GM18951 (cell line): ENCODE results near the gene SPEM3.

Experiments used
- POLR2A ChIP-seq: IDR thresholded peaks from 4 replicates; pipeline ENCODE4 v1.6.1; 2011; ENCODE audit warnings: mild to moderate bottlenecking; ENCODE audit not compliant: insufficient read length, insufficient read depth; ENCODE audit errors: extremely low read depth
- in situ Hi-C: fragments of 300-500 bp; cut with MboI; formaldehyde crosslinking; loops from one replicate; pipeline ENCODE4 v1.12.0; 2022; ENCODE audit warnings: low sequenced_read_pairs, mixed read lengths, inconsistent platforms; ENCODE audit not compliant: unreplicated experiment

The SPEM3 gene

GRCh38 chr17:7428557-7428956, at the start of gene SPEM3:
SPEM3 (plus strand) TSS chr17:7428857; CDS start chr17:7428903, 46 bp downstream.
- in situ Hi-C loops: no loop called here
- no peak for TF ChIP-seq POLR2A

DNA sequence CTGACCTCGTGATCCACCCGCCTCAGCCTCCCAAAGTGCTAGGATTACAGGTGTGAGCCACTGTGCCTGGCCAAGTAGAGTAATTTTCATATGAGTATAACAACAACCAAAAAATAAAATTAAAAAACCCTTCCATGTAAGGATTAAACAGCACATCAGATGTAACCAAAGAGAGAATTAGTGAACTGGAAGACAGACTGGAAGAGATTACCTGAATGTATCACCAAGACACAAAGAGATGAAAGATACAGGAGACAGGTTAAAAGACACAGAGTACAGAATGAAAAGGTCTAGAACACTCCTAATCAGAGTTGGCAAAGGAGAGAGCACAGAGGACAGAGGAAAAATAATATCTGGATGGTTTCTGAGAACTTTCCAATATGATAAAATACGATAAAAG, 49.5 kb upstream of the SPEM3 start:
- no peak for TF ChIP-seq POLR2A
- in situ Hi-C loops: no loop called here

GRCh38 chr17:7380321-7380720, 48.3 kb upstream of the SPEM3 start:
- in situ Hi-C loops: no loop called here

DNA sequence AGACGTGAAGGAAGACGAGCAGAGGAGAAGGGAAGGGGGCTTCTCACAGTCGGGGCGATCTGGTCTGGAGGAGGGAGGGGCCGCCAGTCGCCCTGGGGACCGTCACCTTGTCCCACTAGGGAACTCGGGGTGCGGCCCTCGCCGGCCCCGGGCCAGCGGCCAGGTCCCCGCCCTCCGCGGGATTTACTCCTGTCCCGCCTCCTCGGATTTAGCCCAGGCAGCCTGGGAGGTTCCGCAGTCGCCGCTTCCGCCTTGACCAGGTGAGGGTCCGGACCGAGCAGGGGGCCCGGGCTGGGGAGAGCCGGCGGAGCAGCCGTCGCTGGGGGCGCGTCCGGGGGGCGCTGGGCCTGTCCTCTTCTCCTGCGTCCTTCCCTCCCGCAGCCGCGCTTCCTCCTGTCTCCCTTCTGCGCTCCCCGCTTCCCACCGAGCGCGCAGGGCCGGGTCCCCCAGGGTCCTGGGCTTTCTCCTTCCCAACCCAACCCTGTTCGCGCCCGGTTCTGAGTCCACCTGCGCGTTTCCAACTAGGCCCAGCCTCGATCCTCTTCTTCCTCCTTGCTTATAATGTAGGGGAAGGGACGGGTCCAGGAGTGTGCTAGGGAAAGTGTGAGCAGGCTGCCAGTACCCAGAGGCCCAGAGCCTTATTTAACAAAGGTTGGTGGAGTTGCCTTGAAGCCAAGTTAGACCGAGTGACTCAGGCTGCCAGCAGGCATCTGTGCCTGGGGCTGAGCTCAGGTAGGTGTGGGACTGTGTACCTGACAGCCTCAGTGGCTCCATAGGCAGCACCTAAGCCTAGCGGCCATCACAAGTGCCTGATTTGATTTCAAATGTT, 47.6 kb upstream of the SPEM3 start, which contains the start of gene TNK1:
Gene TNK1 (plus strand): TSS at position 235 of the 829 bp plus-strand sequence. CDS start 1,838 bp downstream, outside the sequence.
- TF ChIP-seq POLR2A: no peak
- in situ Hi-C loops: no loop called here

More at GRCh38 chr17:7380321-7380720, 48.3 kb upstream of the SPEM3 start:
- TF ChIP-seq POLR2A: no peak

- no peak for TF ChIP-seq POLR2A
- in situ Hi-C loops: no loop called here
Measured at GRCh38 chr17:7382901-7383300, 45.8 kb upstream of the SPEM3 start.

GRCh38 chr17:7383371-7383741, 45.3 kb upstream of the SPEM3 start:
- in situ Hi-C loops: no loop called here
- TF ChIP-seq POLR2A: no peak

DNA sequence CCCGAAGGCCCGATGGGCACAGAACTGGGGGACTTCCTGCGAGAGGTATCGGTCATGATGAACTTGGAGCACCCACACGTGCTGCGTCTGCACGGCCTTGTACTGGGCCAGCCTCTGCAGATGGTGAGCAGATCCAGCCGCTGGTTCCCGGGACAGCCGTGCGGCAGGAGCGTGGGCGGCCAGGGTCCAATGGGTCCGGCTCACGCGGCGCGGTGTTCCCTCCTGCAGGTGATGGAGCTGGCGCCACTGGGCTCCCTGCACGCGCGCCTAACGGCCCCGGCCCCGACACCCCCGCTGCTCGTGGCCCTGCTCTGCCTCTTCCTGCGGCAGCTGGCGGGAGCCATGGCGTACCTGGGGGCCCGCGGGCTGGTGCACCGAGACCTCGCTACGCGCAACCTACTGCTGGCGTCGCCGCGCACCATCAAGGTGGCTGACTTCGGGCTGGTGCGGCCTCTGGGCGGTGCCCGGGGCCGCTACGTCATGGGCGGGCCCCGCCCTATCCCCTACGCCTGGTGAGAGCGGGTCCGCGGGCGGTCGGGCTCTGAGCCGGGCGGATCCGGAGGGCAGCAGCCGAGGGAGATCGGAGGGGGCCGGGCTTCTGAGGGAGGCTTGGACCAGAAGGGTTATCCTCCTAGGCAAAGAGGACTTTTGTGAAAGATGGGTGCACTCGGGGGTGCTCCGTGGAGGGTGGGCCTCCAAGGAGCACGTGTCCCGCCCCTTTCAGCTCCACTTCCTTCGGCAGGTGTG, 44.7 kb upstream of the SPEM3 start:
- peak; percentile 54 for TF ChIP-seq POLR2A
- in situ Hi-C loops: no loop called here

DNA sequence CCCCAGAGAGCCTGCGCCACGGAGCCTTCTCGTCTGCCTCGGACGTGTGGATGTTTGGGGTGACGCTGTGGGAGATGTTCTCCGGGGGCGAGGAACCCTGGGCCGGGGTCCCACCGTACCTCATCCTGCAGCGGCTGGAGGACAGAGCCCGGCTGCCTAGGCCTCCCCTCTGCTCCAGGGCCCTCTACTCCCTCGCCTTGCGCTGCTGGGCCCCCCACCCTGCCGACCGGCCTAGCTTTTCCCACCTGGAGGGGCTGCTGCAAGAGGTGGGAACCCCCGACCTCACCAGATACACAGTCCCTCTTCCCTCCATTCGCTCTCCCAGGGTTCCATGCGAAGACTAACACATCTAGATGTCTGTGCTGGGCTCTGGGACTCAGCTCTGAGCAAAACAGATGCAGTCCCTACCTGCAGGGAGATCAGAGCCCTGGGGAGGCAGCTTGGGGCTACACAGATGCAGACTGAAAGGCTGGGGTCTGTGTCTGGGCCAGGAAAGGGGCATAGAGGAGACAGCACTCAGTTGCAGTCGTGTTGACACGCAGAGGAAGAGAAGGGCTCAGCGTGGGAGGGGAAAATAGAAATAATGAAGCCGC, 44.1 kb upstream of the SPEM3 start:
- TF ChIP-seq POLR2A: no peak
- in situ Hi-C loops: no loop called here

GRCh38 chr17:7388856-7389255, 39.8 kb upstream of the SPEM3 start:
- in situ Hi-C loops: no loop called here
- no peak for TF ChIP-seq POLR2A

DNA sequence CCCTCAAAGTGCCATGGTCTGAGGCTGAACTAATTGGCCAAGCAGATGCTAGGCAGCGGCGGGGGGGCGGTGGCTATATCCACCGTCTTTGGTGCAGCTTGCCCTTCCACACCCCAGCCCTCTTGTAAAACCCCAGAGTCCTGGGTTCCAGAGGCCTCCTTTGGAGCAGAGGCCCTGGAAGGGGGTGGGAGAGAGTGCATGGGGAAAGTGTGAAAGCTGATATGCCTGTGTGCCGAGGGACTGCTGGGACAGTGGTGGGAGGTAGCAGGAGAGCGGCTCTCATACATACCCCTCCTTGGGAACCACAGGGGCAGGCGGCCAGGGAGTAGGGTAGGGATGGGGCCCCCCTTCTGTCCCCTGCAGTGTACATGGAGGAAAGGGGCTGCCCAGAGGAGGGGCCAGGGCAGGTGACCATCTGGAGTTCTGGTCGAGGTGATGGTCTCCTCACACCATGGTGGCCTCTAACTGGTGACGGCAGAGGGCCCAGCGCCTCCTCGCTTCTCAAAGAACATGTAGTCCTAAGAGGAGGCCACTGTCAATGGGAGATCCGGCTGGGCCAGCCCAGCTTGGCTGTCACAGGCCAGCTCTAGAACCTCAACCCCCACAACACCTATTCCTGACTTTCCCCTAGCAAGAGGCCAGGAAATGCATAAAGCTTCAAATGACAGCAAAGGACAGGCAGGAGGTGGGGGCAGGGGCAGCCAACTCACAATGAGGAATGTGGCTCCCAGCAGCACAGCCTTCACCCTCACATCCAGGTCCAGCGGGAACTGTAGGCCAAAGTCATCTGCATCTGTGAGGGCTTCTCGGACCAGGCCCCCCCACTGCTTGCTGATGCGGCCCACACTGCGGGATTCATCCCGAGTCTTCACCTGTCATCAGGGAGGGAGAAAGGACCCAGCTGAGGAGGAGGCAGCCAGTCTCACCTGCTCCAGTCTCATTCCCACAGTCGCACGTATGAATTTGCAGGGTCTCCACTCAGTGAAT, 38.4 kb upstream of the SPEM3 start:
- in situ Hi-C loops: no loop called here
- no peak for TF ChIP-seq POLR2A

- no peak for TF ChIP-seq POLR2A
- in situ Hi-C loops: no loop called here
Measured at GRCh38 chr17:7391307-7391706, 37.4 kb upstream of the SPEM3 start.
